SK-N-SH (cell line): ENCODE results near the gene GJB3. TPM values are rescaled to one million over a fixed set of nuclear protein-coding genes. Genes with fewer than 3 reads are reported as not detected.

ENCODE experiments used
- CTCF ChIA-PET: fragments of 300-600, 350-600 bp; formaldehyde crosslinking; extraction: SDS; loops from one replicate; lab custom pipeline; 2021; lab: Yijun Ruan, JAX
- POLR2A ChIA-PET: fragments of 350-600 bp; sonication (Branson Sonifier 250); formaldehyde crosslinking; extraction: SDS; loops from one replicate; lab custom pipeline; 2020; ENCODE audit warnings: antibody characterized with exemption, inconsistent platforms; lab: Yijun Ruan, JAX
- DNase-seq: peaks from one replicate; pipeline ENCODE4 v3.0.0; 2012
- H2AFZ ChIP-seq: fragments of 200-600 bp; sonication (generic); 2 replicates; pipeline ENCODE4 v1.8.1; 2016; ENCODE audit warnings: antibody characterized with exemption, mild to moderate bottlenecking, low read depth
- H3F3A ChIP-seq: fragments of 200-600 bp; sonication (generic); replicated peaks from 2 replicates; pipeline ENCODE3; 2016; ENCODE audit warnings: antibody characterized with exemption, mild to moderate bottlenecking; ENCODE audit not compliant: insufficient read depth
- H3K27ac ChIP-seq, 2 experiments: fragments of 200-500 bp in 1 of 2; fragments of 200-600 bp in 1 of 2; sonication (Bioruptor generic) in 1 of 2; sonication (generic), shearing (Covaris generic) in 1 of 2; 2 replicates each; pipeline versions ENCODE4 v1.5.1 to v1.6.1; 2014 to 2016; ENCODE audit warnings: low read depth in 2 of 2, inconsistent platforms in 1 of 2, low read length in 1 of 2, mild to moderate bottlenecking in 1 of 2, mixed read lengths in 1 of 2
- H3K27me3 ChIP-seq: fragments of 200-600 bp; sonication (generic), shearing (Covaris generic); 2 replicates; pipeline ENCODE4 v1.6.1; 2016; ENCODE audit warnings: mixed run types; ENCODE audit not compliant: insufficient read depth
- H3K36me3 ChIP-seq, 2 experiments: fragments of 200-500 bp in 1 of 2; fragments of 200-600 bp in 1 of 2; sonication (Bioruptor generic) in 1 of 2; sonication (generic) in 1 of 2; replicated peaks in 1 of 2; 2 replicates each; pipeline versions ENCODE3 to v1.5.1; 2014 to 2016; ENCODE audit warnings: low read length in 1 of 2, mild to moderate bottlenecking in 1 of 2; ENCODE audit not compliant: insufficient read depth in 2 of 2, control insufficient read depth in 1 of 2
- H3K4me1 ChIP-seq, 2 experiments: fragments of 200-500 bp in 1 of 2; fragments of 200-600 bp in 1 of 2; sonication (Bioruptor generic) in 1 of 2; sonication (generic), shearing (Covaris generic) in 1 of 2; 2 replicates each; pipeline versions ENCODE4 v1.5.1 to v1.6.1; 2014 to 2016; ENCODE audit warnings: low read depth in 1 of 2, low read length in 1 of 2, mixed run types in 1 of 2; ENCODE audit not compliant: insufficient read depth in 2 of 2, control insufficient read depth in 1 of 2
- H3K4me2 ChIP-seq: fragments of 200-600 bp; sonication (generic), shearing (Covaris generic); 2 replicates; pipeline ENCODE4 v1.6.1; 2017; ENCODE audit warnings: mixed run types
- H3K4me3 ChIP-seq, 2 experiments: fragments of 200-500 bp in 1 of 2; fragments of 200-600 bp in 1 of 2; sonication (Bioruptor generic) in 1 of 2; sonication (generic), shearing (Covaris generic) in 1 of 2; 2 replicates each; pipeline versions ENCODE4 v1.5.1 to v1.8.1; 2014 to 2016; ENCODE audit warnings: low read depth in 2 of 2, inconsistent platforms in 1 of 2, low read length in 1 of 2, mild to moderate bottlenecking in 1 of 2, mixed read lengths in 1 of 2, moderate library complexity in 1 of 2
- H3K79me2 ChIP-seq: fragments of 200-600 bp; sonication (generic); 2 replicates; pipeline ENCODE4 v1.8.1; 2017; ENCODE audit warnings: mild to moderate bottlenecking; ENCODE audit not compliant: insufficient read depth
- H3K9ac ChIP-seq: fragments of 200-600 bp; sonication (generic); 2 replicates; pipeline ENCODE4 v1.6.1; 2017; ENCODE audit warnings: mixed run types
- H3K9me2 ChIP-seq: fragments of 200-600 bp; sonication (generic); 2 replicates; pipeline ENCODE4 v1.6.1; 2017; ENCODE audit warnings: mixed run types
- H3K9me3 ChIP-seq: fragments of 200-600 bp; sonication (generic); 2 replicates; pipeline ENCODE4 v1.6.1; 2017; ENCODE audit warnings: mixed run types, mild to moderate bottlenecking, moderate library complexity
- H4K20me1 ChIP-seq: fragments of 200-600 bp; sonication (generic); 2 replicates; pipeline ENCODE4 v1.6.1; 2017; ENCODE audit warnings: mild to moderate bottlenecking, mixed run types; ENCODE audit not compliant: insufficient read depth
- CHD2 ChIP-seq: fragments of 150-350 bp; IDR thresholded peaks from 2 replicates; pipeline ENCODE4 v1.6.1; 2018; ENCODE audit warnings: low read length; ENCODE audit not compliant: partially characterized antibody
- ELF1 ChIP-seq: IDR thresholded peaks from 2 replicates; pipeline ENCODE4 v1.4.0; 2012
- EZH2phosphoT487 ChIP-seq: fragments of 200-600 bp; sonication (generic); IDR thresholded peaks from 2 replicates; pipeline ENCODE4 v1.6.1; 2017; ENCODE audit warnings: low read depth, mixed run types, mild to moderate bottlenecking, antibody characterized with exemption, moderate library complexity, borderline replicate concordance
- FOXM1 ChIP-seq: IDR thresholded peaks from 2 replicates; pipeline ENCODE4 v1.4.0; 2012; ENCODE audit warnings: low read depth, mild to moderate bottlenecking
- GATA2 ChIP-seq: sonication (generic); formaldehyde crosslinking; IDR thresholded peaks from 2 replicates; pipeline ENCODE4 v1.5.0; 2020; ENCODE audit warnings: mild to moderate bottlenecking, missing genetic modification reagents
- JUND ChIP-seq: IDR thresholded peaks from 2 replicates; pipeline ENCODE4 v1.4.0; 2012
- MEF2A ChIP-seq: IDR thresholded peaks from 2 replicates; pipeline ENCODE4 v1.4.0; 2012; ENCODE audit warnings: low read depth, borderline replicate concordance
- NFIC ChIP-seq: IDR thresholded peaks from 2 replicates; pipeline ENCODE4 v1.4.0; 2012; ENCODE audit warnings: borderline replicate concordance
- NRF1 ChIP-seq: IDR thresholded peaks from 2 replicates; pipeline ENCODE4 v1.6.1; 2012; ENCODE audit warnings: low read depth, mild to moderate bottlenecking, low read length
- POLR2AphosphoS5 ChIP-seq: IDR thresholded peaks from 2 replicates; pipeline ENCODE4 v1.6.1; 2012; ENCODE audit warnings: low read depth, low read length
- SIN3A ChIP-seq: IDR thresholded peaks from 2 replicates; pipeline ENCODE4 v1.6.1; 2012; ENCODE audit warnings: low read depth, mild to moderate bottlenecking, low read length, moderate library complexity, borderline replicate concordance
- SMC3 ChIP-seq: IDR thresholded peaks from 2 replicates; pipeline ENCODE4 v1.6.1; 2012; ENCODE audit warnings: low read depth, low read length, improper control_type of control experiment
- TAF1 ChIP-seq: IDR thresholded peaks from 2 replicates; pipeline ENCODE4 v1.6.1; 2012; ENCODE audit warnings: low read depth, mild to moderate bottlenecking, low read length, moderate library complexity, borderline replicate concordance
- TCF12 ChIP-seq: IDR thresholded peaks from 2 replicates; pipeline ENCODE4 v1.4.0; 2012
- TEAD4 ChIP-seq: IDR thresholded peaks from 2 replicates; pipeline ENCODE4 v1.4.0; 2012; ENCODE audit warnings: mild to moderate bottlenecking, borderline replicate concordance; ENCODE audit not compliant: insufficient read depth
- YY1 ChIP-seq: IDR thresholded peaks from 2 replicates; pipeline ENCODE4 v1.4.0; 2012; ENCODE audit warnings: low read depth, mild to moderate bottlenecking
- WGBS: methylation state at CpG from one replicate; pipeline ENCODE4 v1.1.6; 2017; ENCODE audit warnings: low lambda C conversion rate; 5-methylcytosine and 5-hydroxymethylcytosine counted together
- polyA plus RNA-seq, 3 experiments: library from polyadenylated mRNA; depleted of rRNA; stranded (reverse); fragments of >200 nt; gene quantifications; 2 replicates each; pipeline ENCODE4 v1.2.3, GENCODE V29; 2012
- TF ChIP-seq, protein P1 (sequence below): fragments of 150-350 bp; IDR thresholded peaks from 2 replicates; pipeline ENCODE4 v1.6.1; 2016; ENCODE audit warnings: mild to moderate bottlenecking, low read depth, low read length
- TF ChIP-seq, protein P2 (sequence below): fragments of 150-350 bp; IDR thresholded peaks from 2 replicates; pipeline ENCODE4 v1.6.1; 2017; ENCODE audit warnings: antibody characterized with exemption, low read length, low read depth, borderline replicate concordance
- TF ChIP-seq, protein P3 (sequence below): fragments of 200-600 bp; sonication (generic); IDR thresholded peaks from 2 replicates; pipeline ENCODE4 v1.6.1; 2017; ENCODE audit warnings: antibody characterized with exemption, mild to moderate bottlenecking, moderate library complexity
- TF ChIP-seq, protein P4 (sequence below): IDR thresholded peaks from 2 replicates; pipeline ENCODE4 v1.4.0; 2012; ENCODE audit warnings: low read depth, borderline replicate concordance
- TF ChIP-seq, protein P5 (sequence below): IDR thresholded peaks from 2 replicates; pipeline ENCODE4 v1.4.0; 2012; ENCODE audit warnings: low read depth, borderline replicate concordance

Gene GJB3
- polyA plus RNA-seq, 1 of the 3 experiments (the other 2 are of a cell fraction): not detected

DNA sequence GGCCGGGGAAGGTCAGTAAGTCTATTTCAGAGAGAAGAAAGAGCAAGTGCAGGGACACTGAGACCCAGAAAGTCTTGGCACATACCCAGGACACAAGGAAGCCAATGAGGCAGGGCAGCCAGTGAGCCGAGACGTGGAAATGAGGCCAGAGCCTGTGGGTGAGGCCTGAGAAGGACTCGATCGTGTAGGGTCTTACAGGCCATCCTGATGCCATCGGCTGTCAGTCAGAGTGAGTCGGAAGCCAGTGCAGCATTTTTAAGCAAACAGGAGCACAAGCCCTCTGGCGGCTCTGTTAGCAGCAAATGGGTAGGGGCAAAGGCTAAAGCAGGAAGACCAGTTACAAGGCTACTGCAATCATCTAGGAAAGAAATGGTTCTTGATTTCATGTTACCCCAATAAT, 6.1 kb upstream of the GJB3 start:
- Histone ChIP-seq H3K4me1 (peaks cover 0 to 6% of the 10 kb centered on the region in 2 experiments; a peak in 1 of 4 replicates), H3K9ac (no peak overlapping the region), H3K4me3 (no peak overlapping the region), H3K36me3 (no peaks in the 10 kb centered on the region), H3F3A (no peaks in the 10 kb centered on the region), H2AFZ (no peak overlapping the region), H4K20me1 (no peaks in the 10 kb centered on the region), H3K4me2 (no peak overlapping the region), H3K27me3 (peaks cover 4% of the 10 kb centered on the region; the same call in 1 of the 2 replicates), H3K9me2 (no peaks in the 10 kb centered on the region), H3K27ac (no peak overlapping the region), H3K9me3 (no peaks in the 10 kb centered on the region), H3K79me2 (no peaks in the 10 kb centered on the region)
- ChIA-PET CTCF (interaction anchor here (1.8 kb wide), 1 partner anchor 11 kb away, joined by 4 read pairs; no protein-coding TSS in a partner anchor), POLR2A (no interaction called here)
- TF ChIP-seq, protein P1, sequence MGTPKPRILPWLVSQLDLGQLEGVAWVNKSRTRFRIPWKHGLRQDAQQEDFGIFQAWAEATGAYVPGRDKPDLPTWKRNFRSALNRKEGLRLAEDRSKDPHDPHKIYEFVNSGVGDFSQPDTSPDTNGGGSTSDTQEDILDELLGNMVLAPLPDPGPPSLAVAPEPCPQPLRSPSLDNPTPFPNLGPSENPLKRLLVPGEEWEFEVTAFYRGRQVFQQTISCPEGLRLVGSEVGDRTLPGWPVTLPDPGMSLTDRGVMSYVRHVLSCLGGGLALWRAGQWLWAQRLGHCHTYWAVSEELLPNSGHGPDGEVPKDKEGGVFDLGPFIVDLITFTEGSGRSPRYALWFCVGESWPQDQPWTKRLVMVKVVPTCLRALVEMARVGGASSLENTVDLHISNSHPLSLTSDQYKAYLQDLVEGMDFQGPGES: no peak
- TF ChIP-seq, protein P2, sequence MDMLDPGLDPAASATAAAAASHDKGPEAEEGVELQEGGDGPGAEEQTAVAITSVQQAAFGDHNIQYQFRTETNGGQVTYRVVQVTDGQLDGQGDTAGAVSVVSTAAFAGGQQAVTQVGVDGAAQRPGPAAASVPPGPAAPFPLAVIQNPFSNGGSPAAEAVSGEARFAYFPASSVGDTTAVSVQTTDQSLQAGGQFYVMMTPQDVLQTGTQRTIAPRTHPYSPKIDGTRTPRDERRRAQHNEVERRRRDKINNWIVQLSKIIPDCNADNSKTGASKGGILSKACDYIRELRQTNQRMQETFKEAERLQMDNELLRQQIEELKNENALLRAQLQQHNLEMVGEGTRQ: no peak
- no peak for TF ChIP-seq MEF2A
- TF ChIP-seq NRF1: no peak
- WGBS: 47% methylated on average over 8 of the region's 8 CpGs
- no peak for DNase-seq

DNA sequence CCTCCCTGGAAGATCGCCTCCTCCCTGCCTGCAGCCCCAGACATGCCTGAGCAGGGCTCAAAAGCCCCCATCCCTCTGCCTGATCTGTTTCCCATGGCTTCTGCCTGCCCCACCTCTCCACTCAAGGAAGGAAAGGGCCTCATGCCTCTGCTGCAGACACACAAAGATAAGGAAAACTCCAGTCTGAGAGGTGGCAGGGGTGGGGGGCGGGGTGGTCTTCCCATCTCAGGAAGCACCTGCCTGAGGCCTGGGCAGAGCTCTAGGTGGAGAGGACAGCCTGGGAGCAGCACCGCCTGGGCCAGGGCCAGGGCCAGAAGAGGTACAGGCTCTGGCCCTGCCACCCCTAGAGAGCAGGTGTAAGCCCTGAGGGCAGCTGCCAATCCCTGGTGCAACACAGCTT, 4.1 kb upstream of the GJB3 start:
- peaks cover 24% of the 10 kb centered on the region for H3K27me3 ChIP-seq
- H3F3A ChIP-seq: no peaks in the 10 kb centered on the region
- H2AFZ ChIP-seq: no peak overlapping the region
- H3K9ac ChIP-seq: no peak overlapping the region
- no peaks in the 10 kb centered on the region for H3K36me3 ChIP-seq
- TF ChIP-seq TCF12 (no peak), POLR2AphosphoS5 (no peak), GATA2 (CRISPR knock-in tag) (no peak), TEAD4 (no peak), CHD2 (no peak), TAF1 (no peak), NFIC (no peak), SMC3 (no peak), EZH2phosphoT487 (no peak), JUND (no peak), YY1 (no peak), FOXM1 (no peak), ELF1 (no peak), SIN3A (no peak)
- TF ChIP-seq, protein P3, sequence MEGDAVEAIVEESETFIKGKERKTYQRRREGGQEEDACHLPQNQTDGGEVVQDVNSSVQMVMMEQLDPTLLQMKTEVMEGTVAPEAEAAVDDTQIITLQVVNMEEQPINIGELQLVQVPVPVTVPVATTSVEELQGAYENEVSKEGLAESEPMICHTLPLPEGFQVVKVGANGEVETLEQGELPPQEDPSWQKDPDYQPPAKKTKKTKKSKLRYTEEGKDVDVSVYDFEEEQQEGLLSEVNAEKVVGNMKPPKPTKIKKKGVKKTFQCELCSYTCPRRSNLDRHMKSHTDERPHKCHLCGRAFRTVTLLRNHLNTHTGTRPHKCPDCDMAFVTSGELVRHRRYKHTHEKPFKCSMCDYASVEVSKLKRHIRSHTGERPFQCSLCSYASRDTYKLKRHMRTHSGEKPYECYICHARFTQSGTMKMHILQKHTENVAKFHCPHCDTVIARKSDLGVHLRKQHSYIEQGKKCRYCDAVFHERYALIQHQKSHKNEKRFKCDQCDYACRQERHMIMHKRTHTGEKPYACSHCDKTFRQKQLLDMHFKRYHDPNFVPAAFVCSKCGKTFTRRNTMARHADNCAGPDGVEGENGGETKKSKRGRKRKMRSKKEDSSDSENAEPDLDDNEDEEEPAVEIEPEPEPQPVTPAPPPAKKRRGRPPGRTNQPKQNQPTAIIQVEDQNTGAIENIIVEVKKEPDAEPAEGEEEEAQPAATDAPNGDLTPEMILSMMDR: no peak
- TF ChIP-seq, protein P4, sequence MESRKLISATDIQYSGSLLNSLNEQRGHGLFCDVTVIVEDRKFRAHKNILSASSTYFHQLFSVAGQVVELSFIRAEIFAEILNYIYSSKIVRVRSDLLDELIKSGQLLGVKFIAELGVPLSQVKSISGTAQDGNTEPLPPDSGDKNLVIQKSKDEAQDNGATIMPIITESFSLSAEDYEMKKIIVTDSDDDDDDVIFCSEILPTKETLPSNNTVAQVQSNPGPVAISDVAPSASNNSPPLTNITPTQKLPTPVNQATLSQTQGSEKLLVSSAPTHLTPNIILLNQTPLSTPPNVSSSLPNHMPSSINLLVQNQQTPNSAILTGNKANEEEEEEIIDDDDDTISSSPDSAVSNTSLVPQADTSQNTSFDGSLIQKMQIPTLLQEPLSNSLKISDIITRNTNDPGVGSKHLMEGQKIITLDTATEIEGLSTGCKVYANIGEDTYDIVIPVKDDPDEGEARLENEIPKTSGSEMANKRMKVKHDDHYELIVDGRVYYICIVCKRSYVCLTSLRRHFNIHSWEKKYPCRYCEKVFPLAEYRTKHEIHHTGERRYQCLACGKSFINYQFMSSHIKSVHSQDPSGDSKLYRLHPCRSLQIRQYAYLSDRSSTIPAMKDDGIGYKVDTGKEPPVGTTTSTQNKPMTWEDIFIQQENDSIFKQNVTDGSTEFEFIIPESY: no peak
- TF ChIP-seq, protein P5, sequence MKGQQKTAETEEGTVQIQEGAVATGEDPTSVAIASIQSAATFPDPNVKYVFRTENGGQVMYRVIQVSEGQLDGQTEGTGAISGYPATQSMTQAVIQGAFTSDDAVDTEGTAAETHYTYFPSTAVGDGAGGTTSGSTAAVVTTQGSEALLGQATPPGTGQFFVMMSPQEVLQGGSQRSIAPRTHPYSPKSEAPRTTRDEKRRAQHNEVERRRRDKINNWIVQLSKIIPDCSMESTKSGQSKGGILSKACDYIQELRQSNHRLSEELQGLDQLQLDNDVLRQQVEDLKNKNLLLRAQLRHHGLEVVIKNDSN: no peak
- WGBS: 17% methylated on average over 2 of the region's 3 CpGs
- POLR2A ChIA-PET: no interaction called here
- no peaks in the 10 kb centered on the region for H3K9me3 ChIP-seq
- H3K4me1 ChIP-seq: peaks cover 0 to 4% of the 10 kb centered on the region in 2 experiments; a peak in 1 of 4 replicates
- DNase-seq: no peak
- no peaks in the 10 kb centered on the region for H4K20me1 ChIP-seq
- H3K4me2 ChIP-seq: no peak overlapping the region
- H3K9me2 ChIP-seq: no peaks in the 10 kb centered on the region
- H3K79me2 ChIP-seq: no peaks in the 10 kb centered on the region
- CTCF ChIA-PET: interaction anchor here (0.5 to 1.9 kb wide), 5 partner anchors 10 to 1802 kb away, joined by 3 to 8 read pairs (median 6); partner anchors contain the start of gene SMIM12
- H3K27ac ChIP-seq: no peak overlapping the region
- no peak overlapping the region for H3K4me3 ChIP-seq
